Measurements from ENCODE around the gene ZNF407. TPM values are rescaled to one million over a fixed set of nuclear protein-coding genes. Genes with fewer than 3 reads are reported as not detected.
"Not testable (repeated sequence)": the region's sequence is repeated elsewhere in the genome, so short reads cannot be mapped to it uniquely, and the experiment has no call there.

The ZNF407 gene
- total RNA-seq, 2 experiments from 2014 or later: 23.2 to 24.7 TPM

DNA sequence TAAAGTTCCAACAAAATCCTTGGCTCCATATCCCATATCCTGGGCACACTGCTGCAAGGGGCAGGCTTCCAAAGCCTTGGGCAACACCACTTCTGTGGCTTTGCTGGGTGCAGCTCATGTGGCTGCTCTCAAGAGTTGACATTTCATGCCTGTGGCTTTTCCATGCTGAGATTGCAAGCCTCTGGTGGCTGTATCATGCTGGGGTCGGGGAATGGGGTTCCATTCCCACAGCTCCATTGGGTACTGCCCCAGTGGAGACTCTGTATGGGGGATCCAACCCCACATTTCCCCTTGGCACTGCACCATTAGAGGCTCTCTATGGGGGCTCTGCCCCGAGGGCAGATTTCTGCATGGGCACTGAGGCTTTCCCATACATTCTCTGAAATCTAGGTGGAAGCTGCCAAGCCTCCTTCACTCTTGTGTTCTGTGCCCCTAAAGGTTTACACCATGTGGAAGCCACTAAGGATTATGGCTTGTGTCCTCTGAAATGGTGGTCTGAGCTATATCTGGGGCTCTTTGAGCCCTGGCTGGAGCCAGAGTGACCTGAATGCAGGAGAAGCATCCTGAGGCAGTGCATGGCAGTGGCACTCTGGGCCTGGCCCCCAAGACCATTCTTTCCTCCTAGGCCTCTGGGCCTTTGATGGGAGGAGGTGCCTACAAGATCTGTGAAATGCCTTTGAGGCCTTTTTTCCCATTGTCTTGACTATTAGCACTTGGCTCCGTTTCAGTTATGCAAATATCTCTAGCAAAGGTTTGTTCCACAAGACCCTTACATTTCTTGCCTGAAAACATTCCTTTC is 503.4 kb downstream of the ZNF407 start:
- Mint-ChIP-seq H3K27ac (no peak overlapping the region), H3K36me3 (ENCODE audit: low read depth) (no peaks in the 10 kb centered on the region), H3K27me3 (no peaks in the 10 kb centered on the region), H3K4me1 (ENCODE audit: low read depth) (no peaks in the 10 kb centered on the region), H3K9me3 (no peaks in the 10 kb centered on the region), H3K4me3 (no peak overlapping the region)
- POLR2A ChIA-PET: no interaction called here
- CTCF ChIA-PET: no interaction called here
- Histone ChIP-seq H3K4me3 (ENCODE audit: low read length) (no peak overlapping the region), H3K27me3 (ENCODE audit: control insufficient read depth in 1 of 2, insufficient read depth in 2 of 2, low read length in 2 of 2) (no peaks in the 10 kb centered on the region), H3K4me1 (ENCODE audit: insufficient read depth, low read length) (no peaks in the 10 kb centered on the region), H3K27ac (ENCODE audit: low read depth in 1 of 2, low read length in 2 of 2) (no peak overlapping the region), H3K36me3 (ENCODE audit: insufficient read depth, low read length) (no peaks in the 10 kb centered on the region), H3K9me3 (ENCODE audit: control insufficient read depth in 1 of 2, insufficient read depth in 1 of 2, low read length in 2 of 2) (peaks cover 0 to 13% of the 10 kb centered on the region in 2 experiments)
- intact Hi-C loops (cut with DNase I, micrococcal nuclease): no loop called here
- TF ChIP-seq, protein P1, sequence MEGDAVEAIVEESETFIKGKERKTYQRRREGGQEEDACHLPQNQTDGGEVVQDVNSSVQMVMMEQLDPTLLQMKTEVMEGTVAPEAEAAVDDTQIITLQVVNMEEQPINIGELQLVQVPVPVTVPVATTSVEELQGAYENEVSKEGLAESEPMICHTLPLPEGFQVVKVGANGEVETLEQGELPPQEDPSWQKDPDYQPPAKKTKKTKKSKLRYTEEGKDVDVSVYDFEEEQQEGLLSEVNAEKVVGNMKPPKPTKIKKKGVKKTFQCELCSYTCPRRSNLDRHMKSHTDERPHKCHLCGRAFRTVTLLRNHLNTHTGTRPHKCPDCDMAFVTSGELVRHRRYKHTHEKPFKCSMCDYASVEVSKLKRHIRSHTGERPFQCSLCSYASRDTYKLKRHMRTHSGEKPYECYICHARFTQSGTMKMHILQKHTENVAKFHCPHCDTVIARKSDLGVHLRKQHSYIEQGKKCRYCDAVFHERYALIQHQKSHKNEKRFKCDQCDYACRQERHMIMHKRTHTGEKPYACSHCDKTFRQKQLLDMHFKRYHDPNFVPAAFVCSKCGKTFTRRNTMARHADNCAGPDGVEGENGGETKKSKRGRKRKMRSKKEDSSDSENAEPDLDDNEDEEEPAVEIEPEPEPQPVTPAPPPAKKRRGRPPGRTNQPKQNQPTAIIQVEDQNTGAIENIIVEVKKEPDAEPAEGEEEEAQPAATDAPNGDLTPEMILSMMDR (IDR thresholded peaks at IDR 0.05): no peak
- DNase-seq (no peak), ATAC-seq (ENCODE audit: poor library complexity) (no peak)

DNA sequence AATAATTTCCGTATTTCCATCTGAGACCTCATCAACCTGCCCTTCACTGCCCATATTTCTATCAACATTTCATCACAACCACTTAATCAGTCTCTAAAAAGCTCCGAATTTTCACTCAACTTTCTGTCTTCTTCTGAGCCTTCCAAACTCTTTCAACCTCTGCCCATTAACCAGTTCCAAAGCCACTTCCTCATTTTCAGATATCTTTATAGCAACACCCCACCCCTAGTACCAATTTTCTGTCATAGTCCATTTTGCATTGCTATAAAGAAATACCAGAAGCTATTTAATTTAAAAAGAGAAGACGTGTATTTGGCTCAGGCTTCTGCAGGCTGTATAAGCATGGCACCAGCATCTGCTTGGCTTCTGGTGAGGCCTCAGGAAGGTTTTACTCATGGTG is 504.2 kb downstream of the ZNF407 start:
- no peak overlapping the region for H3K27ac Mint-ChIP-seq
- H3K4me1 Mint-ChIP-seq (ENCODE audit: low read depth): no peaks in the 10 kb centered on the region
- POLR2A ChIA-PET: no interaction called here
- H3K9me3 ChIP-seq (ENCODE audit: control insufficient read depth in 1 of 2, insufficient read depth in 1 of 2, low read length in 2 of 2): peaks cover 0 to 13% of the 10 kb centered on the region in 2 experiments
- intact Hi-C loops (cut with DNase I, micrococcal nuclease): no loop called here
- no peak overlapping the region for H3K4me3 Mint-ChIP-seq
- H3K4me1 ChIP-seq (ENCODE audit: insufficient read depth, low read length): no peaks in the 10 kb centered on the region
- H3K4me3 ChIP-seq (ENCODE audit: low read length): no peak overlapping the region
- H3K27ac ChIP-seq (ENCODE audit: low read depth in 1 of 2, low read length in 2 of 2): no peak overlapping the region
- CTCF ChIA-PET: no interaction called here
- no peaks in the 10 kb centered on the region for H3K9me3 Mint-ChIP-seq
- no peaks in the 10 kb centered on the region for H3K27me3 Mint-ChIP-seq
- TF ChIP-seq, protein P1 (IDR thresholded peaks at IDR 0.05): no peak
- ATAC-seq (ENCODE audit: poor library complexity) (no peak), DNase-seq (no peak)
- H3K27me3 ChIP-seq (ENCODE audit: control insufficient read depth in 1 of 2, insufficient read depth in 2 of 2, low read length in 2 of 2): no peaks in the 10 kb centered on the region
- H3K36me3 ChIP-seq (ENCODE audit: insufficient read depth, low read length): no peaks in the 10 kb centered on the region
- no peaks in the 10 kb centered on the region for H3K36me3 Mint-ChIP-seq (ENCODE audit: low read depth)

DNA sequence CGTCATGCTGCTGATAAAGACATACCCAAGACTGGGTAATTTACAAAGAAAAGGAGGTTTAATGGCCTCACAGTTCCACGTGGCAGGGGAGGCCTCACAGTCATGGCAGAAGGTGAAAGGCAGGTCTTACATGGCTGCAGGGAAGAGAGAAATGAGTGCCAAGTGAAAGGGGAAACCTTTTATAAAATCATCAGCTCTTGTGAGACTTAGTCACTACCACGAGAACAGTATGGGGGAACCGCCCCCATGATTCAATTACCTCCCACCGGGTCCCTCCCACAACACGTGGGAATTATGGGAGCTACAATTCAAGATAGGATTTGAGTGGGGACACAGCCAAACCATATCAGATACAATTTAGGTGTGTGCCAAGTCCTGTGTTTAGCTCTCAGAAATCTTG is 506.4 kb downstream of the ZNF407 start:
- H3K4me3 ChIP-seq (ENCODE audit: low read length); H3K27ac ChIP-seq (ENCODE audit: low read depth in 1 of 2, low read length in 2 of 2); H3K9me3 ChIP-seq (ENCODE audit: control insufficient read depth in 1 of 2, insufficient read depth in 1 of 2, low read length in 2 of 2); H3K36me3 ChIP-seq (ENCODE audit: insufficient read depth, low read length); ATAC-seq (ENCODE audit: poor library complexity); H3K4me1 Mint-ChIP-seq (ENCODE audit: low read depth); POLR2A ChIA-PET; H3K4me1 ChIP-seq (ENCODE audit: insufficient read depth, low read length); CTCF ChIA-PET; intact Hi-C loops (cut with DNase I, micrococcal nuclease); DNase-seq; H3K4me3 Mint-ChIP-seq; H3K36me3 Mint-ChIP-seq (ENCODE audit: low read depth); H3K27me3 Mint-ChIP-seq; H3K27me3 ChIP-seq (ENCODE audit: control insufficient read depth in 1 of 2, insufficient read depth in 2 of 2, low read length in 2 of 2); H3K9me3 Mint-ChIP-seq; H3K27ac Mint-ChIP-seq: not testable (repeated sequence)

DNA sequence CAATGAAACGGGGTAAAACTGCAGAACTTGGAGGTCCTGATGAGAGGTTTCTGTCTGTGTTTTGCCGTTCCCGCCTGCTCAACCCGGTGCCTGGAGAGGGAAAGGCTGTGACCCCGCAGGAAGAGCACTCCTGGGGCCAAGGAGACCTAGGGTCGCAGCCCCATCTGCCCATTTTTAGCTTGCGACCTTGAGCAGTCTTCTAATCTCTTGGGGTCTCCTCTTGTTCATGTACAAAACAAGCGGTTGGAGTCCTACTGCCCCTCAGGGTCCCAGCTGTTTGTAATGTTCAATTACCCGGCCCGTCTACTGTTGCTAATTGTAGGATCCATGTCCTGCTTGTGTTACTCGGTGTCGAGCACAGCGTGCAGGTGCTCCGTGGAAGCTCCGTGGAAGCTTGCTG is 506.8 kb downstream of the ZNF407 start:
- no peaks in the 10 kb centered on the region for H3K27me3 ChIP-seq (ENCODE audit: control insufficient read depth in 1 of 2, insufficient read depth in 2 of 2, low read length in 2 of 2)
- H3K9me3 Mint-ChIP-seq: no peaks in the 10 kb centered on the region
- peaks cover 0 to 7% of the 10 kb centered on the region in 2 experiments for H3K9me3 ChIP-seq (ENCODE audit: control insufficient read depth in 1 of 2, insufficient read depth in 1 of 2, low read length in 2 of 2)
- ChIA-PET POLR2A (no interaction called here), CTCF (no interaction called here)
- H3K27ac ChIP-seq (ENCODE audit: low read depth in 1 of 2, low read length in 2 of 2): no peak overlapping the region
- H3K27me3 Mint-ChIP-seq: no peaks in the 10 kb centered on the region
- H3K4me3 ChIP-seq (ENCODE audit: low read length): no peak overlapping the region
- no peaks in the 10 kb centered on the region for H3K36me3 ChIP-seq (ENCODE audit: insufficient read depth, low read length)
- H3K4me1 ChIP-seq (ENCODE audit: insufficient read depth, low read length): no peaks in the 10 kb centered on the region
- DNase-seq (no peak), ATAC-seq (ENCODE audit: poor library complexity) (no peak)
- H3K27ac Mint-ChIP-seq: no peak overlapping the region
- H3K4me1 Mint-ChIP-seq (ENCODE audit: low read depth): no peaks in the 10 kb centered on the region
- TF ChIP-seq, protein P1 (IDR thresholded peaks at IDR 0.05): no peak
- no peaks in the 10 kb centered on the region for H3K36me3 Mint-ChIP-seq (ENCODE audit: low read depth)
- intact Hi-C loops (cut with DNase I, micrococcal nuclease): no loop called here
- H3K4me3 Mint-ChIP-seq: no peak overlapping the region
